ENCODE results near the gene GRID2. TPM values are rescaled to one million over a fixed set of nuclear protein-coding genes. Genes with fewer than 3 reads are reported as not detected.

Gene GRID2
- total and polyA plus RNA-seq, 4 donors = under 0.01 to 0.02 TPM; not detected in 2

DNA sequence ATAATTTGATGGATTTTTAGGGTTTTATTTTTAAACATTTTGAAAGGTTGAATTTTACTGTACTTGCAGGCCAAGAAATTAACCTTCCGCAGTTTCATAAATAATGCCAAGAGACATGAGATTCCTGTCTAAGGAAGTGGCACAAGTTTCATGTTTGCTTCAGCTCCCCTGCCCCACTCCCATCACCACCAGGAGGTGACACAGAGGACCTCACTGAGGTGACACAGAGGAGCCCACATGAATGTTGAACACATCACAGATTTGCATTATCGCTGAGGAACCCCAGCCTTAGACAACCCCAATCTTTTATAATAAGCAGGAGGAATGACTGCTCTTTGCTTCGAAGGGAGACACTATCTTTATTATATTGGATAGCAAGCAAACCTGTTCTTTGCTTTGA lies 1033.4 kb downstream of the GRID2 start:
- no peaks in the 10 kb centered on the region for H3K36me3 ChIP-seq (ENCODE audit: control insufficient read depth in 4 of 4, insufficient read depth in 3 of 4, low read depth in 1 of 4, low read length in 3 of 4)
- no peak overlapping the region for H3K9ac ChIP-seq (ENCODE audit: low read depth in 1 of 2, low read length in 2 of 2)
- no peak for DNase-seq (ENCODE audit: low spot score)
- TF ChIP-seq NR2F2 (IDR thresholded peaks at IDR 0.05) = no peak
- TF ChIP-seq HNF4A (conservative IDR thresholded peaks at IDR 0.05) = no peak
- 84% methylated on average over 3 of the region's 3 CpGs for WGBS
- no peaks in the 10 kb centered on the region for H3K4me1 ChIP-seq (ENCODE audit: control insufficient read depth in 4 of 4, insufficient read depth in 4 of 4, low read length in 3 of 4)
- no peaks in the 10 kb centered on the region for H3K27me3 ChIP-seq (ENCODE audit: control insufficient read depth in 4 of 4, insufficient read depth in 4 of 4, low read length in 3 of 4)
- no peak overlapping the region for H3K4me3 ChIP-seq (ENCODE audit: low read depth in 1 of 3, low read length in 3 of 3)
- no peaks in the 10 kb centered on the region for H3K9me3 ChIP-seq (ENCODE audit: control insufficient read depth in 4 of 4, low read length in 3 of 4)
- H3K27ac ChIP-seq (ENCODE audit: low read depth in 1 of 2, low read length in 2 of 2) = no peak overlapping the region

DNA sequence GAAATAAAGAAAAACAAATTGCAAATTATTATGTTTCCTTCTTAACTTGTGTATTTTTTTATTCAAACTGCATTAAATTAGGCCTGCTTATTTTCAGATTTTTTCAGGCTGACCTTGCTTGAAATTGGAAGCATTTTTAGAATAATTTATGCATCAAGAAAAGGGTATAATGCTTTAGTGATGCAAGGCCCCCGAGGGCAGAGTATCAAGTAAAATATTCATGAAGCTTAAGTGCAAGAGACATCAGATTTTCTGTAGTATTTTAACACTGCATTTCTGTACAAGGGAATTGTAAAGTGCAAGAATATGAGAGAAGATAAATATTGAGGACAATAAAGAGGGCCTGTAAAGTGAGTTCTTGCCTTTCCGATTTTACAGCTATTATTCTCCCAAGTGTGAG lies 1039.0 kb downstream of the GRID2 start:
- H3K27ac ChIP-seq (ENCODE audit: low read depth in 1 of 2, low read length in 2 of 2) = no peak overlapping the region
- no peak for DNase-seq (ENCODE audit: low spot score)
- H3K4me1 ChIP-seq (ENCODE audit: control insufficient read depth in 4 of 4, insufficient read depth in 4 of 4, low read length in 3 of 4) = no peaks in the 10 kb centered on the region
- no peaks in the 10 kb centered on the region for H3K9me3 ChIP-seq (ENCODE audit: control insufficient read depth in 4 of 4, low read length in 3 of 4)
- H3K27me3 ChIP-seq (ENCODE audit: control insufficient read depth in 4 of 4, insufficient read depth in 4 of 4, low read length in 3 of 4) = no peaks in the 10 kb centered on the region
- H3K4me3 ChIP-seq (ENCODE audit: low read depth in 1 of 3, low read length in 3 of 3) = no peak overlapping the region
- H3K36me3 ChIP-seq (ENCODE audit: control insufficient read depth in 4 of 4, insufficient read depth in 3 of 4, low read depth in 1 of 4, low read length in 3 of 4) = no peaks in the 10 kb centered on the region
- TF ChIP-seq RAD21 (IDR thresholded peaks at IDR 0.05) = no peak
- no peak for TF ChIP-seq EGR1 (IDR thresholded peaks at IDR 0.05; ENCODE audit: low read depth in 2 of 2)
- no peak for TF ChIP-seq TAF1 (conservative IDR thresholded peaks at IDR 0.05)
- TF ChIP-seq, protein P1, sequence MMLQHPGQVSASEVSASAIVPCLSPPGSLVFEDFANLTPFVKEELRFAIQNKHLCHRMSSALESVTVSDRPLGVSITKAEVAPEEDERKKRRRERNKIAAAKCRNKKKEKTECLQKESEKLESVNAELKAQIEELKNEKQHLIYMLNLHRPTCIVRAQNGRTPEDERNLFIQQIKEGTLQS (IDR thresholded peaks at IDR 0.05) = no peak
- no peak for TF ChIP-seq FOXA2 (IDR thresholded peaks at IDR 0.05)
- no peak for TF ChIP-seq GABPA (IDR thresholded peaks at IDR 0.05 in 1 of 2, conservative IDR thresholded peaks at IDR 0.05 in 1 of 2)
- TF ChIP-seq, protein P2, sequence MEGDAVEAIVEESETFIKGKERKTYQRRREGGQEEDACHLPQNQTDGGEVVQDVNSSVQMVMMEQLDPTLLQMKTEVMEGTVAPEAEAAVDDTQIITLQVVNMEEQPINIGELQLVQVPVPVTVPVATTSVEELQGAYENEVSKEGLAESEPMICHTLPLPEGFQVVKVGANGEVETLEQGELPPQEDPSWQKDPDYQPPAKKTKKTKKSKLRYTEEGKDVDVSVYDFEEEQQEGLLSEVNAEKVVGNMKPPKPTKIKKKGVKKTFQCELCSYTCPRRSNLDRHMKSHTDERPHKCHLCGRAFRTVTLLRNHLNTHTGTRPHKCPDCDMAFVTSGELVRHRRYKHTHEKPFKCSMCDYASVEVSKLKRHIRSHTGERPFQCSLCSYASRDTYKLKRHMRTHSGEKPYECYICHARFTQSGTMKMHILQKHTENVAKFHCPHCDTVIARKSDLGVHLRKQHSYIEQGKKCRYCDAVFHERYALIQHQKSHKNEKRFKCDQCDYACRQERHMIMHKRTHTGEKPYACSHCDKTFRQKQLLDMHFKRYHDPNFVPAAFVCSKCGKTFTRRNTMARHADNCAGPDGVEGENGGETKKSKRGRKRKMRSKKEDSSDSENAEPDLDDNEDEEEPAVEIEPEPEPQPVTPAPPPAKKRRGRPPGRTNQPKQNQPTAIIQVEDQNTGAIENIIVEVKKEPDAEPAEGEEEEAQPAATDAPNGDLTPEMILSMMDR (IDR thresholded peaks at IDR 0.05; ENCODE audit: low read depth, low read length, missing input control) = no peak
- TF ChIP-seq HNF4A (conservative IDR thresholded peaks at IDR 0.05) = no peak
- TF ChIP-seq JUND (IDR thresholded peaks at IDR 0.05) = no peak
- TF ChIP-seq SP1 (IDR thresholded peaks at IDR 0.05) = no peak
- no peak for TF ChIP-seq RXRA (IDR thresholded peaks at IDR 0.05)
- TF ChIP-seq YY1 (IDR thresholded peaks at IDR 0.05) = no peak
- TF ChIP-seq FOXA1 (IDR thresholded peaks at IDR 0.05) = no peak
- TF ChIP-seq, protein P3, sequence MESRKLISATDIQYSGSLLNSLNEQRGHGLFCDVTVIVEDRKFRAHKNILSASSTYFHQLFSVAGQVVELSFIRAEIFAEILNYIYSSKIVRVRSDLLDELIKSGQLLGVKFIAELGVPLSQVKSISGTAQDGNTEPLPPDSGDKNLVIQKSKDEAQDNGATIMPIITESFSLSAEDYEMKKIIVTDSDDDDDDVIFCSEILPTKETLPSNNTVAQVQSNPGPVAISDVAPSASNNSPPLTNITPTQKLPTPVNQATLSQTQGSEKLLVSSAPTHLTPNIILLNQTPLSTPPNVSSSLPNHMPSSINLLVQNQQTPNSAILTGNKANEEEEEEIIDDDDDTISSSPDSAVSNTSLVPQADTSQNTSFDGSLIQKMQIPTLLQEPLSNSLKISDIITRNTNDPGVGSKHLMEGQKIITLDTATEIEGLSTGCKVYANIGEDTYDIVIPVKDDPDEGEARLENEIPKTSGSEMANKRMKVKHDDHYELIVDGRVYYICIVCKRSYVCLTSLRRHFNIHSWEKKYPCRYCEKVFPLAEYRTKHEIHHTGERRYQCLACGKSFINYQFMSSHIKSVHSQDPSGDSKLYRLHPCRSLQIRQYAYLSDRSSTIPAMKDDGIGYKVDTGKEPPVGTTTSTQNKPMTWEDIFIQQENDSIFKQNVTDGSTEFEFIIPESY (IDR thresholded peaks at IDR 0.05) = no peak
- TF ChIP-seq, protein P4, sequence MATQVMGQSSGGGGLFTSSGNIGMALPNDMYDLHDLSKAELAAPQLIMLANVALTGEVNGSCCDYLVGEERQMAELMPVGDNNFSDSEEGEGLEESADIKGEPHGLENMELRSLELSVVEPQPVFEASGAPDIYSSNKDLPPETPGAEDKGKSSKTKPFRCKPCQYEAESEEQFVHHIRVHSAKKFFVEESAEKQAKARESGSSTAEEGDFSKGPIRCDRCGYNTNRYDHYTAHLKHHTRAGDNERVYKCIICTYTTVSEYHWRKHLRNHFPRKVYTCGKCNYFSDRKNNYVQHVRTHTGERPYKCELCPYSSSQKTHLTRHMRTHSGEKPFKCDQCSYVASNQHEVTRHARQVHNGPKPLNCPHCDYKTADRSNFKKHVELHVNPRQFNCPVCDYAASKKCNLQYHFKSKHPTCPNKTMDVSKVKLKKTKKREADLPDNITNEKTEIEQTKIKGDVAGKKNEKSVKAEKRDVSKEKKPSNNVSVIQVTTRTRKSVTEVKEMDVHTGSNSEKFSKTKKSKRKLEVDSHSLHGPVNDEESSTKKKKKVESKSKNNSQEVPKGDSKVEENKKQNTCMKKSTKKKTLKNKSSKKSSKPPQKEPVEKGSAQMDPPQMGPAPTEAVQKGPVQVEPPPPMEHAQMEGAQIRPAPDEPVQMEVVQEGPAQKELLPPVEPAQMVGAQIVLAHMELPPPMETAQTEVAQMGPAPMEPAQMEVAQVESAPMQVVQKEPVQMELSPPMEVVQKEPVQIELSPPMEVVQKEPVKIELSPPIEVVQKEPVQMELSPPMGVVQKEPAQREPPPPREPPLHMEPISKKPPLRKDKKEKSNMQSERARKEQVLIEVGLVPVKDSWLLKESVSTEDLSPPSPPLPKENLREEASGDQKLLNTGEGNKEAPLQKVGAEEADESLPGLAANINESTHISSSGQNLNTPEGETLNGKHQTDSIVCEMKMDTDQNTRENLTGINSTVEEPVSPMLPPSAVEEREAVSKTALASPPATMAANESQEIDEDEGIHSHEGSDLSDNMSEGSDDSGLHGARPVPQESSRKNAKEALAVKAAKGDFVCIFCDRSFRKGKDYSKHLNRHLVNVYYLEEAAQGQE (IDR thresholded peaks at IDR 0.05) = no peak
- no peak for TF ChIP-seq NR2F2 (IDR thresholded peaks at IDR 0.05)
- 74% methylated on average over 2 of the region's 2 CpGs for WGBS
- no peak overlapping the region for H3K9ac ChIP-seq (ENCODE audit: low read depth in 1 of 2, low read length in 2 of 2)

All from liver (tissue), 9 donors.